WTC11 (cell line): ENCODE measurements around the gene DOK3. TPM values are rescaled to one million over a fixed set of nuclear protein-coding genes. Genes with fewer than 3 reads are reported as not detected.

Experiments used
- ATAC-seq: fragments of 200-7000 bp; cut with Tn5 transposase; 2 replicates; pipeline ENCODE4 v1.10.0; 2021; ENCODE audit warnings: mild to moderate bottlenecking, moderate library complexity
- CTCF ChIA-PET: fragments of 300-600 bp; sonication (Branson Sonifier 250); formaldehyde crosslinking; loops from one replicate; lab custom pipeline; 2021; ENCODE audit warnings: antibody characterized with exemption; lab: Charles Lee
- POLR2A ChIA-PET: fragments of 350-600 bp; sonication (Branson Sonifier 250); formaldehyde crosslinking; loops from one replicate; lab custom pipeline; 2021; ENCODE audit warnings: antibody characterized with exemption; lab: Charles Lee
- DNase-seq: peaks from one replicate; pipeline ENCODE4 v3.0.0; 2021; ENCODE audit warnings: low spot score
- H3K27ac Mint-ChIP-seq: 2 replicates; pipeline ENCODE4 v1.8.0; 2021; ENCODE audit warnings: mixed read lengths
- H3K27me3 Mint-ChIP-seq: 2 replicates; pipeline ENCODE4 v1.8.0; 2021; ENCODE audit warnings: low read depth, mild to moderate bottlenecking, moderate library complexity, mixed read lengths
- H3K36me3 Mint-ChIP-seq: 2 replicates; pipeline ENCODE4 v1.8.0; 2021; ENCODE audit warnings: mixed read lengths
- H3K4me1 Mint-ChIP-seq: 2 replicates; pipeline ENCODE4 v1.8.0; 2022; ENCODE audit warnings: mixed read lengths
- H3K4me3 Mint-ChIP-seq: 2 replicates; pipeline ENCODE4 v1.8.0; 2021; ENCODE audit warnings: mild to moderate bottlenecking, moderate library complexity, mixed read lengths
- H3K9me3 Mint-ChIP-seq: 2 replicates; pipeline ENCODE4 v1.8.0; 2021; ENCODE audit warnings: mixed read lengths
- ELF4 ChIP-seq: sonication (generic); formaldehyde crosslinking; IDR thresholded peaks from 2 replicates; pipeline ENCODE4 v1.8.1; 2022; ENCODE audit warnings: low read depth, mild to moderate bottlenecking, moderate library complexity, missing genetic modification reagents
- ESRRA ChIP-seq: sonication (generic); formaldehyde crosslinking; IDR thresholded peaks from 2 replicates; pipeline ENCODE4 v1.8.1; 2022; ENCODE audit warnings: mild to moderate bottlenecking, missing genetic modification reagents, borderline replicate concordance
- FOXJ3 ChIP-seq: sonication (generic); formaldehyde crosslinking; IDR thresholded peaks from 2 replicates; pipeline ENCODE4 v1.9.0; 2021; ENCODE audit warnings: missing genetic modification reagents, mild to moderate bottlenecking, borderline replicate concordance
- FOXK1 ChIP-seq: sonication (generic); formaldehyde crosslinking; IDR thresholded peaks from 2 replicates; pipeline ENCODE4 v1.8.0; 2022; ENCODE audit warnings: mild to moderate bottlenecking, moderate library complexity, missing genetic modification reagents
- GTF2I ChIP-seq: fragments of 250-450 bp; sonication (Bioruptor Pico); conservative IDR thresholded peaks from 2 replicates; pipeline ENCODE4 v1.4.0; 2021; ENCODE audit warnings: mild to moderate bottlenecking
- MXD4 ChIP-seq: fragments of 250-450 bp; sonication (Bioruptor Pico); IDR thresholded peaks from 2 replicates; pipeline ENCODE4 v1.8.0; 2021; ENCODE audit warnings: mild to moderate bottlenecking, moderate library complexity, borderline replicate concordance
- NFATC4 ChIP-seq: fragments of 250-450 bp; sonication (Bioruptor Pico); IDR thresholded peaks from 2 replicates; pipeline ENCODE4 v1.9.0; 2021; ENCODE audit warnings: mild to moderate bottlenecking
- SOX15 ChIP-seq: fragments of 250-450 bp; sonication (Bioruptor Pico); IDR thresholded peaks from 2 replicates; pipeline ENCODE4 v1.9.0; 2021; ENCODE audit warnings: mild to moderate bottlenecking
- TEAD4 ChIP-seq: sonication (generic); formaldehyde crosslinking; IDR thresholded peaks from 2 replicates; pipeline ENCODE4 v1.8.0; 2022; ENCODE audit warnings: mild to moderate bottlenecking, missing genetic modification reagents
- ZNF121 ChIP-seq: sonication (generic); formaldehyde crosslinking; IDR thresholded peaks from 2 replicates; pipeline ENCODE4 v1.8.0; 2023; ENCODE audit warnings: missing genetic modification reagents
- ZNF317 ChIP-seq: sonication (generic); formaldehyde crosslinking; IDR thresholded peaks from 2 replicates; pipeline ENCODE4 v1.8.1; 2023; ENCODE audit warnings: low read depth, mild to moderate bottlenecking, moderate library complexity, missing genetic modification reagents, borderline replicate concordance
- total RNA-seq: library from RNA; stranded (reverse); gene quantifications from 3 replicates; pipeline ENCODE4 v1.2.3, GENCODE V29; 2021
- TF ChIP-seq, protein P1 (sequence below): sonication (generic); formaldehyde crosslinking; IDR thresholded peaks from 2 replicates; pipeline ENCODE4 v1.8.0; 2022; ENCODE audit warnings: mild to moderate bottlenecking, missing genetic modification reagents
- TF ChIP-seq, protein P2 (sequence below): fragments of 250-450 bp; sonication (Bioruptor Pico); IDR thresholded peaks from 2 replicates; pipeline ENCODE4 v2.1.2; 2022; ENCODE audit warnings: mild to moderate bottlenecking, moderate library complexity
- TF ChIP-seq, protein P3 (sequence below): sonication (generic); formaldehyde crosslinking; IDR thresholded peaks from 2 replicates; pipeline ENCODE4 v1.8.1; 2023; ENCODE audit warnings: mild to moderate bottlenecking, missing genetic modification reagents, moderate library complexity
- TF ChIP-seq, protein P4 (sequence below): sonication (generic); formaldehyde crosslinking; IDR thresholded peaks from 2 replicates; pipeline ENCODE4 v1.8.1; 2022; ENCODE audit warnings: missing genetic modification reagents, borderline replicate concordance
- TF ChIP-seq, protein P5 (sequence below): sonication (generic); formaldehyde crosslinking; IDR thresholded peaks from 2 replicates; pipeline ENCODE4 v1.8.1; 2023; ENCODE audit warnings: mild to moderate bottlenecking, missing genetic modification reagents
- TF ChIP-seq, protein P6 (sequence below): fragments of 250-450 bp; sonication (Bioruptor Pico); IDR thresholded peaks from 2 replicates; pipeline ENCODE4 v1.8.0; 2021; ENCODE audit warnings: mild to moderate bottlenecking
- TF ChIP-seq, protein P7 (sequence below): fragments of 250-450 bp; sonication (Bioruptor Pico); IDR thresholded peaks from 2 replicates; pipeline ENCODE4 v1.9.0; 2021; ENCODE audit warnings: mild to moderate bottlenecking
- TF ChIP-seq, protein P8 (sequence below): sonication (generic); formaldehyde crosslinking; IDR thresholded peaks from 2 replicates; pipeline ENCODE4 v1.8.1; 2022; ENCODE audit warnings: mild to moderate bottlenecking, moderate library complexity, missing genetic modification reagents
- TF ChIP-seq, protein P9 (sequence below): sonication (generic); formaldehyde crosslinking; IDR thresholded peaks from 2 replicates; pipeline ENCODE4 v1.8.0; 2022; ENCODE audit warnings: mild to moderate bottlenecking, missing genetic modification reagents

DOK3 gene
- total RNA-seq, 1 experiment from 2014 or later: 9.9 TPM

DNA sequence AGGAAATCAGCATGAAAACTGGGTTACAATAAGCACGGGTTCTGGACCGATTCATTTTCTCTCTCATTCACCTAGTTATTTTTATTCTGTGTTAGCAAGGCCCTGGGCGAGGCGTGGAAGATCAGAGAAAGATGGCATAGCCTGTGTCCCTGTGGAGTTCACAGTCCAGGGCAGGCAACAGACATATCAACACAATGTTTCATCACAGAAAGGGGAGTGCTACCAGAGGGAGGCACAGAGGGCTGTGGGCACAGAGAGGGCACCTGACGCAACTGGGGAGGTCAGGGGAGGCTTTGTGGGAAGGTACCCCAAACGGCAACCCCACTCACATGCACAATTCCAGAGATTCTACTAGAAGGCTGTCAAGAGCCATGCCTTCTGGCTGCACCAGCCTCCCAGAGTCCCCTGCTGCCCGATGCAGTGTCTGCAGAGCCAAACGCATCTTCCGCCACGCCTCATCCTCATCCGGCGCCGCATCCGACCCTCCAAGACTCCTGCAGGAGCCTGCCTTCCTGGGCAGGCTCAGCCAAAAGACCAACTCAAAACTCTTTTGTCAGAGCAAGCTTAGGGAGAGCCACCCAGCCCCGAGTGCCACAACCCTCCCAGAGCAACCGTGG is 43.3 kb upstream of the DOK3 start:
- ATAC-seq (0 out of 2 replicates have a peak, but pooled peaks have one; percentile 7), DNase-seq (no peak)
- Mint-ChIP-seq H3K27me3 (peaks cover 6% of the 10 kb centered on the region), H3K4me1 (peaks cover 30% of the 10 kb centered on the region), H3K4me3 (peak overlapping the region; percentile 83), H3K27ac (peak overlapping the region; percentile 50; the same call in 1 of the 2 replicates), H3K9me3 (peaks cover 3% of the 10 kb centered on the region), H3K36me3 (peaks cover 18% of the 10 kb centered on the region)
- TF ChIP-seq GTF2I (no peak), ZNF121 (no peak), FOXK1 (CRISPR knock-in tag) (no peak), ELF4 (CRISPR knock-in tag) (no peak), FOXJ3 (no peak), TEAD4 (no peak), SOX15 (CRISPR knock-in tag) (no peak), ESRRA (CRISPR knock-in tag) (no peak), MXD4 (CRISPR knock-in tag) (no peak), ZNF317 (CRISPR knock-in tag) (no peak), NFATC4 (CRISPR knock-in tag) (no peak)
- TF ChIP-seq, protein P1, sequence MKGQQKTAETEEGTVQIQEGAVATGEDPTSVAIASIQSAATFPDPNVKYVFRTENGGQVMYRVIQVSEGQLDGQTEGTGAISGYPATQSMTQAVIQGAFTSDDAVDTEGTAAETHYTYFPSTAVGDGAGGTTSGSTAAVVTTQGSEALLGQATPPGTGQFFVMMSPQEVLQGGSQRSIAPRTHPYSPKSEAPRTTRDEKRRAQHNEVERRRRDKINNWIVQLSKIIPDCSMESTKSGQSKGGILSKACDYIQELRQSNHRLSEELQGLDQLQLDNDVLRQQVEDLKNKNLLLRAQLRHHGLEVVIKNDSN (CRISPR knock-in tag): no peak
- TF ChIP-seq, protein P2, sequence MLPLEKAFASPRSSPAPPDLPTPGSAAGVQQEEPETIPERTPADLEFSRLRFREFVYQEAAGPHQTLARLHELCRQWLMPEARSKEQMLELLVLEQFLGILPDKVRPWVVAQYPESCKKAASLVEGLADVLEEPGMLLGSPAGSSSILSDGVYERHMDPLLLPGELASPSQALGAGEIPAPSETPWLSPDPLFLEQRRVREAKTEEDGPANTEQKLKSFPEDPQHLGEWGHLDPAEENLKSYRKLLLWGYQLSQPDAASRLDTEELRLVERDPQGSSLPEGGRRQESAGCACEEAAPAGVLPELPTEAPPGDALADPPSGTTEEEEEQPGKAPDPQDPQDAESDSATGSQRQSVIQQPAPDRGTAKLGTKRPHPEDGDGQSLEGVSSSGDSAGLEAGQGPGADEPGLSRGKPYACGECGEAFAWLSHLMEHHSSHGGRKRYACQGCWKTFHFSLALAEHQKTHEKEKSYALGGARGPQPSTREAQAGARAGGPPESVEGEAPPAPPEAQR (CRISPR knock-in tag): no peak
- TF ChIP-seq, protein P3, sequence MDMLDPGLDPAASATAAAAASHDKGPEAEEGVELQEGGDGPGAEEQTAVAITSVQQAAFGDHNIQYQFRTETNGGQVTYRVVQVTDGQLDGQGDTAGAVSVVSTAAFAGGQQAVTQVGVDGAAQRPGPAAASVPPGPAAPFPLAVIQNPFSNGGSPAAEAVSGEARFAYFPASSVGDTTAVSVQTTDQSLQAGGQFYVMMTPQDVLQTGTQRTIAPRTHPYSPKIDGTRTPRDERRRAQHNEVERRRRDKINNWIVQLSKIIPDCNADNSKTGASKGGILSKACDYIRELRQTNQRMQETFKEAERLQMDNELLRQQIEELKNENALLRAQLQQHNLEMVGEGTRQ (CRISPR knock-in tag): no peak
- TF ChIP-seq, protein P4, sequence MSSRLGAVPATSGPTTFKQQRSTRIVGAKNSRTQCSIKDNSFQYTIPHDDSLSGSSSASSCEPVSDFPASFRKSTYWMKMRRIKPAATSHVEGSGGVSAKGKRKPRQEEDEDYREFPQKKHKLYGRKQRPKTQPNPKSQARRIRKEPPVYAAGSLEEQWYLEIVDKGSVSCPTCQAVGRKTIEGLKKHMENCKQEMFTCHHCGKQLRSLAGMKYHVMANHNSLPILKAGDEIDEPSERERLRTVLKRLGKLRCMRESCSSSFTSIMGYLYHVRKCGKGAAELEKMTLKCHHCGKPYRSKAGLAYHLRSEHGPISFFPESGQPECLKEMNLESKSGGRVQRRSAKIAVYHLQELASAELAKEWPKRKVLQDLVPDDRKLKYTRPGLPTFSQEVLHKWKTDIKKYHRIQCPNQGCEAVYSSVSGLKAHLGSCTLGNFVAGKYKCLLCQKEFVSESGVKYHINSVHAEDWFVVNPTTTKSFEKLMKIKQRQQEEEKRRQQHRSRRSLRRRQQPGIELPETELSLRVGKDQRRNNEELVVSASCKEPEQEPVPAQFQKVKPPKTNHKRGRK (CRISPR knock-in tag): no peak
- TF ChIP-seq, protein P5, sequence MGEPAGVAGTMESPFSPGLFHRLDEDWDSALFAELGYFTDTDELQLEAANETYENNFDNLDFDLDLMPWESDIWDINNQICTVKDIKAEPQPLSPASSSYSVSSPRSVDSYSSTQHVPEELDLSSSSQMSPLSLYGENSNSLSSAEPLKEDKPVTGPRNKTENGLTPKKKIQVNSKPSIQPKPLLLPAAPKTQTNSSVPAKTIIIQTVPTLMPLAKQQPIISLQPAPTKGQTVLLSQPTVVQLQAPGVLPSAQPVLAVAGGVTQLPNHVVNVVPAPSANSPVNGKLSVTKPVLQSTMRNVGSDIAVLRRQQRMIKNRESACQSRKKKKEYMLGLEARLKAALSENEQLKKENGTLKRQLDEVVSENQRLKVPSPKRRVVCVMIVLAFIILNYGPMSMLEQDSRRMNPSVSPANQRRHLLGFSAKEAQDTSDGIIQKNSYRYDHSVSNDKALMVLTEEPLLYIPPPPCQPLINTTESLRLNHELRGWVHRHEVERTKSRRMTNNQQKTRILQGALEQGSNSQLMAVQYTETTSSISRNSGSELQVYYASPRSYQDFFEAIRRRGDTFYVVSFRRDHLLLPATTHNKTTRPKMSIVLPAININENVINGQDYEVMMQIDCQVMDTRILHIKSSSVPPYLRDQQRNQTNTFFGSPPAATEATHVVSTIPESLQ (CRISPR knock-in tag): no peak
- TF ChIP-seq, protein P6, sequence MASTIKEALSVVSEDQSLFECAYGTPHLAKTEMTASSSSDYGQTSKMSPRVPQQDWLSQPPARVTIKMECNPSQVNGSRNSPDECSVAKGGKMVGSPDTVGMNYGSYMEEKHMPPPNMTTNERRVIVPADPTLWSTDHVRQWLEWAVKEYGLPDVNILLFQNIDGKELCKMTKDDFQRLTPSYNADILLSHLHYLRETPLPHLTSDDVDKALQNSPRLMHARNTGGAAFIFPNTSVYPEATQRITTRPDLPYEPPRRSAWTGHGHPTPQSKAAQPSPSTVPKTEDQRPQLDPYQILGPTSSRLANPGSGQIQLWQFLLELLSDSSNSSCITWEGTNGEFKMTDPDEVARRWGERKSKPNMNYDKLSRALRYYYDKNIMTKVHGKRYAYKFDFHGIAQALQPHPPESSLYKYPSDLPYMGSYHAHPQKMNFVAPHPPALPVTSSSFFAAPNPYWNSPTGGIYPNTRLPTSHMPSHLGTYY (CRISPR knock-in tag): no peak
- TF ChIP-seq, protein P7, sequence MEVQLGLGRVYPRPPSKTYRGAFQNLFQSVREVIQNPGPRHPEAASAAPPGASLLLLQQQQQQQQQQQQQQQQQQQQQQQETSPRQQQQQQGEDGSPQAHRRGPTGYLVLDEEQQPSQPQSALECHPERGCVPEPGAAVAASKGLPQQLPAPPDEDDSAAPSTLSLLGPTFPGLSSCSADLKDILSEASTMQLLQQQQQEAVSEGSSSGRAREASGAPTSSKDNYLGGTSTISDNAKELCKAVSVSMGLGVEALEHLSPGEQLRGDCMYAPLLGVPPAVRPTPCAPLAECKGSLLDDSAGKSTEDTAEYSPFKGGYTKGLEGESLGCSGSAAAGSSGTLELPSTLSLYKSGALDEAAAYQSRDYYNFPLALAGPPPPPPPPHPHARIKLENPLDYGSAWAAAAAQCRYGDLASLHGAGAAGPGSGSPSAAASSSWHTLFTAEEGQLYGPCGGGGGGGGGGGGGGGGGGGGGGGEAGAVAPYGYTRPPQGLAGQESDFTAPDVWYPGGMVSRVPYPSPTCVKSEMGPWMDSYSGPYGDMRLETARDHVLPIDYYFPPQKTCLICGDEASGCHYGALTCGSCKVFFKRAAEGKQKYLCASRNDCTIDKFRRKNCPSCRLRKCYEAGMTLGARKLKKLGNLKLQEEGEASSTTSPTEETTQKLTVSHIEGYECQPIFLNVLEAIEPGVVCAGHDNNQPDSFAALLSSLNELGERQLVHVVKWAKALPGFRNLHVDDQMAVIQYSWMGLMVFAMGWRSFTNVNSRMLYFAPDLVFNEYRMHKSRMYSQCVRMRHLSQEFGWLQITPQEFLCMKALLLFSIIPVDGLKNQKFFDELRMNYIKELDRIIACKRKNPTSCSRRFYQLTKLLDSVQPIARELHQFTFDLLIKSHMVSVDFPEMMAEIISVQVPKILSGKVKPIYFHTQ (CRISPR knock-in tag): no peak
- TF ChIP-seq, protein P8, sequence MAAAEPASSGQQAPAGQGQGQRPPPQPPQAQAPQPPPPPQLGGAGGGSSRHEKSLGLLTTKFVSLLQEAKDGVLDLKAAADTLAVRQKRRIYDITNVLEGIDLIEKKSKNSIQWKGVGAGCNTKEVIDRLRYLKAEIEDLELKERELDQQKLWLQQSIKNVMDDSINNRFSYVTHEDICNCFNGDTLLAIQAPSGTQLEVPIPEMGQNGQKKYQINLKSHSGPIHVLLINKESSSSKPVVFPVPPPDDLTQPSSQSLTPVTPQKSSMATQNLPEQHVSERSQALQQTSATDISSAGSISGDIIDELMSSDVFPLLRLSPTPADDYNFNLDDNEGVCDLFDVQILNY (CRISPR knock-in tag): no peak
- TF ChIP-seq, protein P9, sequence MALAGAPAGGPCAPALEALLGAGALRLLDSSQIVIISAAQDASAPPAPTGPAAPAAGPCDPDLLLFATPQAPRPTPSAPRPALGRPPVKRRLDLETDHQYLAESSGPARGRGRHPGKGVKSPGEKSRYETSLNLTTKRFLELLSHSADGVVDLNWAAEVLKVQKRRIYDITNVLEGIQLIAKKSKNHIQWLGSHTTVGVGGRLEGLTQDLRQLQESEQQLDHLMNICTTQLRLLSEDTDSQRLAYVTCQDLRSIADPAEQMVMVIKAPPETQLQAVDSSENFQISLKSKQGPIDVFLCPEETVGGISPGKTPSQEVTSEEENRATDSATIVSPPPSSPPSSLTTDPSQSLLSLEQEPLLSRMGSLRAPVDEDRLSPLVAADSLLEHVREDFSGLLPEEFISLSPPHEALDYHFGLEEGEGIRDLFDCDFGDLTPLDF (CRISPR knock-in tag): no peak
- POLR2A ChIA-PET: interaction anchor here (1.2 to 1.4 kb wide), 2 partner anchors 54 to 56 kb away, joined by 3 to 4 read pairs; no protein-coding TSS in a partner anchor
- CTCF ChIA-PET: interaction anchor here (1.0 to 1.4 kb wide), 3 partner anchors 39 to 243 kb away, joined by 3 to 4 read pairs (median 3); partner anchors contain the start of gene TMED9
